Keratinocyte (primary cell): Measurements from ENCODE around the gene SINHCAF. TPM values are rescaled to one million over a fixed set of nuclear protein-coding genes. Genes with fewer than 3 reads are reported as not detected.

Experiments
- DNase-seq: peaks from one replicate; pipeline ENCODE4 v3.0.0-alpha.2; 2011; ENCODE audit warnings: low read depth, missing footprints, low spot score
- FAIRE-seq: peaks from 2 replicates; lab custom pipeline; 2011; peaks lifted over from hg19 to GRCh38; lab: Jason Lieb, UNC
- H2AFZ ChIP-seq: 2 replicates; pipeline ENCODE4 v1.6.0; 2012; ENCODE audit warnings: low read length, control low read depth, inconsistent platforms; ENCODE audit not compliant: control insufficient read depth
- H3K27ac ChIP-seq: 2 replicates; pipeline ENCODE4 v1.5.1; 2011; ENCODE audit warnings: low read length; ENCODE audit not compliant: control insufficient read depth, insufficient read depth
- H3K27me3 ChIP-seq: 3 replicates; pipeline ENCODE4 v1.6.0; 2011; ENCODE audit warnings: low read length; ENCODE audit not compliant: control insufficient read depth, insufficient read depth; ENCODE audit errors: extremely low read depth
- H3K36me3 ChIP-seq, 2 experiments: 2 replicates in 1 of 2; 3 replicates in 1 of 2; pipeline ENCODE4 v1.5.1; 2011; ENCODE audit warnings: low read length in 2 of 2, mild to moderate bottlenecking in 1 of 2; ENCODE audit not compliant: control insufficient read depth in 2 of 2, insufficient read depth in 2 of 2; ENCODE audit errors: extremely low read depth in 1 of 2
- H3K4me1 ChIP-seq: 3 replicates; pipeline ENCODE4 v1.5.1; 2011; ENCODE audit warnings: low read length; ENCODE audit not compliant: control insufficient read depth, insufficient read depth; ENCODE audit errors: extremely low read depth
- H3K4me2 ChIP-seq: 3 replicates; pipeline ENCODE4 v1.6.0; 2011; ENCODE audit warnings: low read depth, low read length; ENCODE audit not compliant: control insufficient read depth, insufficient read depth; ENCODE audit errors: extremely low read depth
- H3K4me3 ChIP-seq, 3 experiments: fragments of 200-600 bp in 1 of 3; sonication (generic) in 1 of 3; 2 replicates in 2 of 3; 3 replicates in 1 of 3; pipeline ENCODE4 v1.5.1; 2011 to 2016; ENCODE audit warnings: low read length in 3 of 3, mild to moderate bottlenecking in 3 of 3, control low read depth in 2 of 3, inconsistent platforms in 1 of 3, low read depth in 1 of 3, mixed read lengths in 1 of 3, mixed run types in 1 of 3, moderate library complexity in 1 of 3; ENCODE audit not compliant: control insufficient read depth in 2 of 3, insufficient read depth in 2 of 3; ENCODE audit errors: extremely low read depth in 1 of 3
- H3K79me2 ChIP-seq: 2 replicates; pipeline ENCODE4 v1.6.0; 2012; ENCODE audit warnings: low read length; ENCODE audit not compliant: control insufficient read depth, insufficient read depth
- H3K9ac ChIP-seq: 3 replicates; pipeline ENCODE4 v1.6.0; 2011; ENCODE audit warnings: low read length; ENCODE audit not compliant: control insufficient read depth, insufficient read depth; ENCODE audit errors: extremely low read depth
- H3K9me1 ChIP-seq: 3 replicates; pipeline ENCODE4 v1.6.0; 2011; ENCODE audit warnings: low read length; ENCODE audit not compliant: control insufficient read depth, insufficient read depth; ENCODE audit errors: extremely low read depth
- H3K9me3 ChIP-seq: 2 replicates; pipeline ENCODE4 v1.5.1; 2012; ENCODE audit warnings: low read depth, low read length; ENCODE audit not compliant: control insufficient read depth
- H4K20me1 ChIP-seq: 3 replicates; pipeline ENCODE4 v1.6.0; 2011; ENCODE audit warnings: low read length; ENCODE audit not compliant: control insufficient read depth, insufficient read depth; ENCODE audit errors: extremely low read depth
- EZH2 ChIP-seq: IDR thresholded peaks from one replicate; pipeline ENCODE4 v1.6.1; 2012; ENCODE audit warnings: inconsistent platforms, mild to moderate bottlenecking, low read length, moderate library complexity
- dilution Hi-C: fragments of 300-500 bp; cut with MboI; formaldehyde crosslinking; loops from one replicate; pipeline ENCODE4 v1.7.0; 2020; ENCODE audit warnings: low sequenced_read_pairs; ENCODE audit not compliant: extremely low pct_ligation_motif_present
- polyA plus RNA-seq, 5 experiments: library from polyadenylated mRNA; depleted of rRNA in 3 of 5; stranded (reverse) in 3 of 5; stranded (forward) in 1 of 5; unstranded in 1 of 5; fragments of >200 nt; gene quantifications; 1 replicate in 1 of 5; 2 replicates in 3 of 5; 3 replicates in 1 of 5; pipeline versions ENCODE4 v1.2.1 to v1.2.3, GENCODE V29; 2011 to 2012; ENCODE audit warnings: missing spikeins in 2 of 5, low read depth in 1 of 5, low replicate concordance in 1 of 5
- TF ChIP-seq, protein P1 (sequence below), 3 experiments: IDR thresholded peaks in 1 of 3; conservative IDR thresholded peaks in 1 of 3; optimal IDR thresholded peaks in 1 of 3; 2 replicates in 2 of 3; 3 replicates in 1 of 3; pipeline versions ENCODE3 to v1.5.1; 2011; ENCODE audit warnings: low read length in 3 of 3, mild to moderate bottlenecking in 3 of 3, moderate library complexity in 2 of 3, control low read depth in 1 of 3, inconsistent platforms in 1 of 3; ENCODE audit not compliant: insufficient read depth in 2 of 3; ENCODE audit errors: extremely low read depth in 1 of 3

The SINHCAF gene
- polyA plus RNA-seq, 1 donor (not counting 4 experiments of a cell fraction or from before 2014, with no cell fraction given) = 57.4 TPM

DNA sequence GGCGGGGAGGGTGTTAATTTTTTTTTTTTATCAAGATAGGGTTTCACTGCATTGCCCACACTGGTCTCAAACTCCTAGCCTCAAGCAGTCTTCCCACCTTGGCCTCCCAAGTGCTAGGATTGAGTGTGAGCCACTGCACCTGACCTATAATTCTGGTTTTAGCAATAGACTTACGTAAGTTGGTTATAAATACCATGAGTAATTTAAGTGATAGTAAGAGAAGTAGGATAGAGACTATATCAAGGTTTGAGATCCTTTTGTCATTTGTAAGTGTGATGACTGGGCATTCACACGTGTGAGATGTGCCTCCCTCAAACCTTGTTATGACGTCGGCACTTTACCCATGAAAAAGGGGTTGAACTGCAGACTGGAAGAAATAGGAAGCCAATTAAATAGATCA is 22.5 kb downstream of the SINHCAF start:
- Histone ChIP-seq H3K4me2 (no peak overlapping the region), H3K9me1 (peaks cover 2% of the 10 kb centered on the region), H3K9me3 (no peaks in the 10 kb centered on the region), H3K9ac (no peak overlapping the region), H3K27ac (no peak overlapping the region), H3K27me3 (no peaks in the 10 kb centered on the region), H2AFZ (no peak overlapping the region), H3K4me3 (no peak overlapping the region), H3K79me2 (peaks cover 96% of the 10 kb centered on the region), H4K20me1 (peaks cover 17% of the 10 kb centered on the region), H3K4me1 (no peaks in the 10 kb centered on the region), H3K36me3 (peaks cover 11 to 22% of the 10 kb centered on the region in 2 experiments)
- FAIRE-seq = no peak
- dilution Hi-C loops = no loop called here
- DNase-seq = no peak
- no peak for TF ChIP-seq EZH2
- TF ChIP-seq, protein P1, sequence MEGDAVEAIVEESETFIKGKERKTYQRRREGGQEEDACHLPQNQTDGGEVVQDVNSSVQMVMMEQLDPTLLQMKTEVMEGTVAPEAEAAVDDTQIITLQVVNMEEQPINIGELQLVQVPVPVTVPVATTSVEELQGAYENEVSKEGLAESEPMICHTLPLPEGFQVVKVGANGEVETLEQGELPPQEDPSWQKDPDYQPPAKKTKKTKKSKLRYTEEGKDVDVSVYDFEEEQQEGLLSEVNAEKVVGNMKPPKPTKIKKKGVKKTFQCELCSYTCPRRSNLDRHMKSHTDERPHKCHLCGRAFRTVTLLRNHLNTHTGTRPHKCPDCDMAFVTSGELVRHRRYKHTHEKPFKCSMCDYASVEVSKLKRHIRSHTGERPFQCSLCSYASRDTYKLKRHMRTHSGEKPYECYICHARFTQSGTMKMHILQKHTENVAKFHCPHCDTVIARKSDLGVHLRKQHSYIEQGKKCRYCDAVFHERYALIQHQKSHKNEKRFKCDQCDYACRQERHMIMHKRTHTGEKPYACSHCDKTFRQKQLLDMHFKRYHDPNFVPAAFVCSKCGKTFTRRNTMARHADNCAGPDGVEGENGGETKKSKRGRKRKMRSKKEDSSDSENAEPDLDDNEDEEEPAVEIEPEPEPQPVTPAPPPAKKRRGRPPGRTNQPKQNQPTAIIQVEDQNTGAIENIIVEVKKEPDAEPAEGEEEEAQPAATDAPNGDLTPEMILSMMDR (optimal IDR thresholded peaks at IDR 0.05 in 1 of 3, IDR thresholded peaks at IDR 0.05 in 1 of 3, conservative IDR thresholded peaks at IDR 0.05 in 1 of 3; ENCODE audit: extremely low read depth in 1 of 3, insufficient read depth in 2 of 3, low read length in 3 of 3) = no peak

DNA sequence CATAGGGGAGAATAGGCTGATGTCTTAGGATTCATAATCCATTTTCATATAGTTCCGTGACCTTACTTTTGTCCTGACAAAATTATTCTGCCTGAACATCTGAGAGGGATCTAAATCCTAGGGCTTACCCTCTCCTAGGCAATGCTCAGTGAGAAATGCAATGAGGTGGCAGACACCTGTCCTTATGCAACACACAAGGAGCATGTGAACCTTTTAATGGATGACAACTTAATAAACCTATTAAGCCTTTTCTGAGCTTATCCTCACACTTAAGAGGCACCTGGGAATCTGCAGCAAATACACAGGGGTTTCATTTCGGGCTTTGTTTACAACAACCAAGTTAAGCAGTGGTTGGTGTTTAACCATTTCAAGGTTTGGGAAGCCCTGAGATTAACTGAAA is 24.6 kb downstream of the SINHCAF start:
- Histone ChIP-seq H3K4me1 (no peaks in the 10 kb centered on the region), H3K9me1 (no peaks in the 10 kb centered on the region), H3K4me3 (no peak overlapping the region), H3K9me3 (no peaks in the 10 kb centered on the region), H3K36me3 (peaks cover 16 to 22% of the 10 kb centered on the region in 2 experiments), H2AFZ (no peak overlapping the region), H3K27me3 (no peaks in the 10 kb centered on the region), H3K27ac (no peak overlapping the region), H4K20me1 (peaks cover 8% of the 10 kb centered on the region), H3K4me2 (no peak overlapping the region), H3K9ac (no peak overlapping the region), H3K79me2 (peaks cover 88% of the 10 kb centered on the region)
- TF ChIP-seq, protein P1 (optimal IDR thresholded peaks at IDR 0.05 in 1 of 3, IDR thresholded peaks at IDR 0.05 in 1 of 3, conservative IDR thresholded peaks at IDR 0.05 in 1 of 3; ENCODE audit: extremely low read depth in 1 of 3, insufficient read depth in 2 of 3, low read length in 3 of 3) = no peak
- TF ChIP-seq EZH2 = no peak
- FAIRE-seq = no peak
- dilution Hi-C loops = no loop called here
- DNase-seq = no peak
